HEK293 (cell line): Measurements from ENCODE around the gene ITGB5.

Experiments
- CTCF ChIA-PET: fragments of 350-600 bp; formaldehyde crosslinking; extraction: SDS; loops from one replicate; lab custom pipeline; 2021; ENCODE audit warnings: antibody characterized with exemption; lab: Yijun Ruan, JAX
- POLR2A ChIA-PET: fragments of 300-600 bp; formaldehyde crosslinking; extraction: SDS; loops from one replicate; lab custom pipeline; 2020; ENCODE audit warnings: antibody characterized with exemption, inconsistent platforms; lab: Yijun Ruan, JAX
- H3K27ac ChIP-seq: fragments of 200-500 bp; sonication (Bioruptor generic); 2 replicates; pipeline ENCODE4 v1.5.1; 2014; ENCODE audit warnings: low read depth, low read length, control low read depth, inconsistent platforms; ENCODE audit errors: extremely low read depth
- H3K36me3 ChIP-seq, 2 experiments: fragments of 200-500 bp in 1 of 2; sonication (Bioruptor generic) in 1 of 2; 1 replicate in 1 of 2; 2 replicates in 1 of 2; pipeline ENCODE4 v1.5.1; 2014 to 2017; ENCODE audit warnings: inconsistent platforms in 2 of 2, low read length in 2 of 2; ENCODE audit not compliant: control insufficient read depth in 2 of 2, insufficient read depth in 1 of 2
- H3K4me1 ChIP-seq: fragments of 200-500 bp; sonication (Bioruptor generic); 2 replicates; pipeline ENCODE4 v1.5.1; 2014; ENCODE audit warnings: mild to moderate bottlenecking, low read length, inconsistent platforms; ENCODE audit not compliant: control insufficient read depth, insufficient read depth
- H3K4me3 ChIP-seq: 2 replicates; pipeline ENCODE4 v1.5.1; 2011; ENCODE audit warnings: low read depth, mild to moderate bottlenecking, control low read depth, low read length, moderate library complexity
- H3K9me3 ChIP-seq: fragments of 200-500 bp; sonication (Bioruptor generic); 2 replicates; pipeline ENCODE4 v1.5.1; 2014; ENCODE audit warnings: low read depth, low read length, inconsistent platforms; ENCODE audit not compliant: control insufficient read depth, insufficient read depth
- GLIS2 ChIP-seq: fragments of 450-650 bp; formaldehyde crosslinking; IDR thresholded peaks from 2 replicates; pipeline ENCODE4 v1.5.1; 2016; ENCODE audit warnings: missing biosample characterization, missing genetic modification characterization
- MZF1 ChIP-seq: fragments of 450-650 bp; formaldehyde crosslinking; IDR thresholded peaks from 2 replicates; pipeline ENCODE4 v1.5.1; 2017; ENCODE audit warnings: missing biosample characterization, missing genetic modification characterization, borderline replicate concordance
- SCRT1 ChIP-seq: fragments of 450-650 bp; formaldehyde crosslinking; IDR thresholded peaks from 2 replicates; pipeline ENCODE4 v1.5.1; 2016; ENCODE audit warnings: missing biosample characterization, missing genetic modification characterization, borderline replicate concordance
- ZEB2 ChIP-seq: fragments of 450-650 bp; formaldehyde crosslinking; IDR thresholded peaks from 2 replicates; pipeline ENCODE4 v1.5.1; 2016; ENCODE audit warnings: missing biosample characterization, missing genetic modification characterization
- ZNF121 ChIP-seq: fragments of 450-650 bp; formaldehyde crosslinking; IDR thresholded peaks from 2 replicates; pipeline ENCODE4 v1.5.1; 2016; ENCODE audit warnings: missing biosample characterization, missing genetic modification characterization
- ZNF433 ChIP-seq: fragments of 450-650 bp; formaldehyde crosslinking; IDR thresholded peaks from 2 replicates; pipeline ENCODE4 v1.5.1; 2016; ENCODE audit warnings: missing biosample characterization, missing genetic modification characterization, low read depth
- ZNF473 ChIP-seq: fragments of 450-650 bp; formaldehyde crosslinking; IDR thresholded peaks from 2 replicates; pipeline ENCODE4 v1.5.1; 2017; ENCODE audit warnings: missing biosample characterization, missing genetic modification characterization
- ZNF624 ChIP-seq: fragments of 450-650 bp; formaldehyde crosslinking; IDR thresholded peaks from 2 replicates; pipeline ENCODE4 v1.5.1; 2017; ENCODE audit warnings: missing biosample characterization, missing genetic modification characterization
- ZNF692 ChIP-seq: fragments of 450-650 bp; formaldehyde crosslinking; IDR thresholded peaks from 2 replicates; pipeline ENCODE4 v1.5.1; 2016; ENCODE audit warnings: missing biosample characterization, missing genetic modification characterization
- ZNF785 ChIP-seq: fragments of 450-650 bp; formaldehyde crosslinking; IDR thresholded peaks from 2 replicates; pipeline ENCODE4 v1.5.1; 2016; ENCODE audit warnings: missing biosample characterization, missing genetic modification characterization
- TF ChIP-seq, protein P1 (sequence below): fragments of 450-650 bp; formaldehyde crosslinking; IDR thresholded peaks from 2 replicates; pipeline ENCODE4 v1.5.1; 2017; ENCODE audit warnings: missing biosample characterization, missing genetic modification characterization
- TF ChIP-seq, protein P2 (sequence below): fragments of 450-650 bp; formaldehyde crosslinking; IDR thresholded peaks from 2 replicates; pipeline ENCODE4 v1.5.1; 2016; ENCODE audit warnings: missing biosample characterization, missing genetic modification characterization
- TF ChIP-seq, protein P3 (sequence below): fragments of 450-650 bp; formaldehyde crosslinking; IDR thresholded peaks from 2 replicates; pipeline ENCODE4 v1.5.1; 2016; ENCODE audit warnings: missing biosample characterization, missing genetic modification characterization, borderline replicate concordance
- TF ChIP-seq, protein P4 (sequence below): fragments of 450-650 bp; formaldehyde crosslinking; IDR thresholded peaks from 2 replicates; pipeline ENCODE4 v1.5.1; 2017; ENCODE audit warnings: missing biosample characterization, missing genetic modification characterization

ITGB5 gene

GRCh38 chr3:124853446-124853845 lies 33.7 kb downstream of the ITGB5 start:
- Histone ChIP-seq H3K27ac (no peak overlapping the region), H3K36me3 (peaks cover 0 to 10% of the 10 kb centered on the region in 2 experiments; a peak in 1 of 3 replicates)
- POLR2A ChIA-PET, result no interaction called here

DNA sequence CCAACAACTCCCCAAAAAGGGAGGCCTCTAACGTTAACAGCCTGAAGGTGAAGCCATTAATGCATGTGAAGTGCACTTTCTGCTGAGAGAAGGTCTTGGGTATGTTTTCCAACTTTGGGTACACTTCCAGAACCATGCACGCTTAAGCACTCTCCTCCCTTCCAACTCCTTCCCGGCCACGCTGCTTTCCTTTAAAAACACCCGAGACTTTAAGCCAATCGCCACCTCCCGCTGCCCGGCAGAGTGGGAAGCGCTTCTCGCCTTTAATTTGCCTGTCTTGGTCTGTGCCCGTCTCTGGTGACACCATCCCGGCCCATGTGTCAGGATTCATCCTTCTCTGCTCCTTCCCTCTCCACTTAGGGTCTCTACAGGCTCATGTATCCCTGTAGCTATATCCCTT lies 35.3 kb downstream of the ITGB5 start:
- Histone ChIP-seq H3K36me3 (peaks cover 0 to 21% of the 10 kb centered on the region in 2 experiments; a peak in 1 of 3 replicates), H3K9me3 (no peaks in the 10 kb centered on the region)
- POLR2A ChIA-PET, result no interaction called here

More at GRCh38 chr3:124853446-124853845, 33.7 kb downstream of the ITGB5 start:
- Histone ChIP-seq H3K4me1 (no peaks in the 10 kb centered on the region), H3K4me3 (no peak overlapping the region), H3K9me3 (no peaks in the 10 kb centered on the region)
- CTCF ChIA-PET, result no interaction called here
- TF ChIP-seq MZF1, result no peak
- TF ChIP-seq, protein P1, sequence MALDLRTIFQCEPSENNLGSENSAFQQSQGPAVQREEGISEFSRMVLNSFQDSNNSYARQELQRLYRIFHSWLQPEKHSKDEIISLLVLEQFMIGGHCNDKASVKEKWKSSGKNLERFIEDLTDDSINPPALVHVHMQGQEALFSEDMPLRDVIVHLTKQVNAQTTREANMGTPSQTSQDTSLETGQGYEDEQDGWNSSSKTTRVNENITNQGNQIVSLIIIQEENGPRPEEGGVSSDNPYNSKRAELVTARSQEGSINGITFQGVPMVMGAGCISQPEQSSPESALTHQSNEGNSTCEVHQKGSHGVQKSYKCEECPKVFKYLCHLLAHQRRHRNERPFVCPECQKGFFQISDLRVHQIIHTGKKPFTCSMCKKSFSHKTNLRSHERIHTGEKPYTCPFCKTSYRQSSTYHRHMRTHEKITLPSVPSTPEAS, result no peak
- no peak for TF ChIP-seq GLIS2
- TF ChIP-seq, protein P2, sequence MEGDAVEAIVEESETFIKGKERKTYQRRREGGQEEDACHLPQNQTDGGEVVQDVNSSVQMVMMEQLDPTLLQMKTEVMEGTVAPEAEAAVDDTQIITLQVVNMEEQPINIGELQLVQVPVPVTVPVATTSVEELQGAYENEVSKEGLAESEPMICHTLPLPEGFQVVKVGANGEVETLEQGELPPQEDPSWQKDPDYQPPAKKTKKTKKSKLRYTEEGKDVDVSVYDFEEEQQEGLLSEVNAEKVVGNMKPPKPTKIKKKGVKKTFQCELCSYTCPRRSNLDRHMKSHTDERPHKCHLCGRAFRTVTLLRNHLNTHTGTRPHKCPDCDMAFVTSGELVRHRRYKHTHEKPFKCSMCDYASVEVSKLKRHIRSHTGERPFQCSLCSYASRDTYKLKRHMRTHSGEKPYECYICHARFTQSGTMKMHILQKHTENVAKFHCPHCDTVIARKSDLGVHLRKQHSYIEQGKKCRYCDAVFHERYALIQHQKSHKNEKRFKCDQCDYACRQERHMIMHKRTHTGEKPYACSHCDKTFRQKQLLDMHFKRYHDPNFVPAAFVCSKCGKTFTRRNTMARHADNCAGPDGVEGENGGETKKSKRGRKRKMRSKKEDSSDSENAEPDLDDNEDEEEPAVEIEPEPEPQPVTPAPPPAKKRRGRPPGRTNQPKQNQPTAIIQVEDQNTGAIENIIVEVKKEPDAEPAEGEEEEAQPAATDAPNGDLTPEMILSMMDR, result no peak
- no peak for TF ChIP-seq ZNF121 (tag by site-specific recombination)
- no peak for TF ChIP-seq ZNF473 (tag by site-specific recombination)
- TF ChIP-seq, protein P3, sequence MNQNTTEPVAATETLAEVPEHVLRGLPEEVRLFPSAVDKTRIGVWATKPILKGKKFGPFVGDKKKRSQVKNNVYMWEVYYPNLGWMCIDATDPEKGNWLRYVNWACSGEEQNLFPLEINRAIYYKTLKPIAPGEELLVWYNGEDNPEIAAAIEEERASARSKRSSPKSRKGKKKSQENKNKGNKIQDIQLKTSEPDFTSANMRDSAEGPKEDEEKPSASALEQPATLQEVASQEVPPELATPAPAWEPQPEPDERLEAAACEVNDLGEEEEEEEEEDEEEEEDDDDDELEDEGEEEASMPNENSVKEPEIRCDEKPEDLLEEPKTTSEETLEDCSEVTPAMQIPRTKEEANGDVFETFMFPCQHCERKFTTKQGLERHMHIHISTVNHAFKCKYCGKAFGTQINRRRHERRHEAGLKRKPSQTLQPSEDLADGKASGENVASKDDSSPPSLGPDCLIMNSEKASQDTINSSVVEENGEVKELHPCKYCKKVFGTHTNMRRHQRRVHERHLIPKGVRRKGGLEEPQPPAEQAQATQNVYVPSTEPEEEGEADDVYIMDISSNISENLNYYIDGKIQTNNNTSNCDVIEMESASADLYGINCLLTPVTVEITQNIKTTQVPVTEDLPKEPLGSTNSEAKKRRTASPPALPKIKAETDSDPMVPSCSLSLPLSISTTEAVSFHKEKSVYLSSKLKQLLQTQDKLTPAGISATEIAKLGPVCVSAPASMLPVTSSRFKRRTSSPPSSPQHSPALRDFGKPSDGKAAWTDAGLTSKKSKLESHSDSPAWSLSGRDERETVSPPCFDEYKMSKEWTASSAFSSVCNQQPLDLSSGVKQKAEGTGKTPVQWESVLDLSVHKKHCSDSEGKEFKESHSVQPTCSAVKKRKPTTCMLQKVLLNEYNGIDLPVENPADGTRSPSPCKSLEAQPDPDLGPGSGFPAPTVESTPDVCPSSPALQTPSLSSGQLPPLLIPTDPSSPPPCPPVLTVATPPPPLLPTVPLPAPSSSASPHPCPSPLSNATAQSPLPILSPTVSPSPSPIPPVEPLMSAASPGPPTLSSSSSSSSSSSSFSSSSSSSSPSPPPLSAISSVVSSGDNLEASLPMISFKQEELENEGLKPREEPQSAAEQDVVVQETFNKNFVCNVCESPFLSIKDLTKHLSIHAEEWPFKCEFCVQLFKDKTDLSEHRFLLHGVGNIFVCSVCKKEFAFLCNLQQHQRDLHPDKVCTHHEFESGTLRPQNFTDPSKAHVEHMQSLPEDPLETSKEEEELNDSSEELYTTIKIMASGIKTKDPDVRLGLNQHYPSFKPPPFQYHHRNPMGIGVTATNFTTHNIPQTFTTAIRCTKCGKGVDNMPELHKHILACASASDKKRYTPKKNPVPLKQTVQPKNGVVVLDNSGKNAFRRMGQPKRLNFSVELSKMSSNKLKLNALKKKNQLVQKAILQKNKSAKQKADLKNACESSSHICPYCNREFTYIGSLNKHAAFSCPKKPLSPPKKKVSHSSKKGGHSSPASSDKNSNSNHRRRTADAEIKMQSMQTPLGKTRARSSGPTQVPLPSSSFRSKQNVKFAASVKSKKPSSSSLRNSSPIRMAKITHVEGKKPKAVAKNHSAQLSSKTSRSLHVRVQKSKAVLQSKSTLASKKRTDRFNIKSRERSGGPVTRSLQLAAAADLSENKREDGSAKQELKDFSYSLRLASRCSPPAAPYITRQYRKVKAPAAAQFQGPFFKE (tag by site-specific recombination), result no peak

More for the DNA sequence above, 35.3 kb downstream of the ITGB5 start:
- H3K4me3 ChIP-seq, result no peak overlapping the region
- CTCF ChIA-PET, result no interaction called here
- H3K27ac ChIP-seq, result no peak overlapping the region
- TF ChIP-seq, protein P4, sequence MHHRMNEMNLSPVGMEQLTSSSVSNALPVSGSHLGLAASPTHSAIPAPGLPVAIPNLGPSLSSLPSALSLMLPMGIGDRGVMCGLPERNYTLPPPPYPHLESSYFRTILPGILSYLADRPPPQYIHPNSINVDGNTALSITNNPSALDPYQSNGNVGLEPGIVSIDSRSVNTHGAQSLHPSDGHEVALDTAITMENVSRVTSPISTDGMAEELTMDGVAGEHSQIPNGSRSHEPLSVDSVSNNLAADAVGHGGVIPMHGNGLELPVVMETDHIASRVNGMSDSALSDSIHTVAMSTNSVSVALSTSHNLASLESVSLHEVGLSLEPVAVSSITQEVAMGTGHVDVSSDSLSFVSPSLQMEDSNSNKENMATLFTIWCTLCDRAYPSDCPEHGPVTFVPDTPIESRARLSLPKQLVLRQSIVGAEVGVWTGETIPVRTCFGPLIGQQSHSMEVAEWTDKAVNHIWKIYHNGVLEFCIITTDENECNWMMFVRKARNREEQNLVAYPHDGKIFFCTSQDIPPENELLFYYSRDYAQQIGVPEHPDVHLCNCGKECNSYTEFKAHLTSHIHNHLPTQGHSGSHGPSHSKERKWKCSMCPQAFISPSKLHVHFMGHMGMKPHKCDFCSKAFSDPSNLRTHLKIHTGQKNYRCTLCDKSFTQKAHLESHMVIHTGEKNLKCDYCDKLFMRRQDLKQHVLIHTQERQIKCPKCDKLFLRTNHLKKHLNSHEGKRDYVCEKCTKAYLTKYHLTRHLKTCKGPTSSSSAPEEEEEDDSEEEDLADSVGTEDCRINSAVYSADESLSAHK (tag by site-specific recombination), result no peak
- TF ChIP-seq ZNF785 (tag by site-specific recombination) (no peak), ZNF692 (tag by site-specific recombination) (no peak), ZNF624 (tag by site-specific recombination) (no peak), ZEB2 (no peak), ZNF433 (no peak), SCRT1 (tag by site-specific recombination) (no peak)
- TF ChIP-seq, all 188 proteins: peak for 0
- H3K4me1 ChIP-seq, result no peaks in the 10 kb centered on the region
